T-cell (primary cell): ENCODE data around the gene GSTM1. TPM values are rescaled to one million over a fixed set of nuclear protein-coding genes. Genes with fewer than 3 reads are reported as not detected.

ENCODE experiments used
- ATAC-seq, 4 experiments: fragments of 200-7000 bp in 3 of 4; fragments of 150-1000 bp in 1 of 4; cut with Tn5 transposase; replicated peaks in 1 of 4; 1 replicate in 3 of 4; 2 replicates in 1 of 4; pipeline ENCODE4 v1.10.0; 2021; ENCODE audit warnings: moderate library complexity in 3 of 4, mild to moderate bottlenecking in 2 of 4, moderate number of reproducible peaks in 1 of 4
- CTCF ChIA-PET, 2 donors: fragments of 300-600 bp; sonication (Branson Sonifier 250); formaldehyde crosslinking; loops; one replicate each; lab custom pipeline; 2022; ENCODE audit warnings: antibody characterized with exemption in 2 of 2; lab: Charles Lee
- POLR2A ChIA-PET, 2 donors: fragments of 300-600 bp; sonication (Branson Sonifier 250); formaldehyde crosslinking; loops; one replicate each; lab custom pipeline; 2022; ENCODE audit warnings: antibody characterized with exemption in 2 of 2; lab: Charles Lee
- DNase-seq, 35 experiments: peaks; one replicate each; pipeline versions ENCODE4 v3.0.0 to v3.0.0-alpha.2; 2013 to 2023
- H3K27ac ChIP-seq: one replicate; pipeline ENCODE4 v1.5.1; 2013; ENCODE audit warnings: low read length
- H3K27me3 ChIP-seq, 2 experiments: replicated peaks in 1 of 2; 1 replicate in 1 of 2; 2 replicates in 1 of 2; pipeline versions ENCODE4 v1.6.1 to v1.7.0; 2013; ENCODE audit warnings: low read length in 1 of 2, mixed read lengths in 1 of 2; ENCODE audit not compliant: control insufficient read depth in 2 of 2, insufficient read depth in 2 of 2; ENCODE audit errors: extremely low read depth in 1 of 2
- H3K36me3 ChIP-seq, 2 donors: 1 replicate in 1 of 2; 2 replicates in 1 of 2; pipeline versions ENCODE4 v1.6.1 to v1.7.0; 2013; ENCODE audit warnings: low read length in 1 of 2; ENCODE audit not compliant: control insufficient read depth in 2 of 2, insufficient read depth in 1 of 2; ENCODE audit errors: extremely low read depth in 1 of 2
- H3K4me1 ChIP-seq, 2 experiments: 1 replicate in 1 of 2; 2 replicates in 1 of 2; pipeline versions ENCODE4 v1.6.1 to v1.7.0; 2013; ENCODE audit warnings: low read length in 2 of 2, mixed read lengths in 1 of 2; ENCODE audit not compliant: insufficient read depth in 2 of 2, control insufficient read depth in 1 of 2; ENCODE audit errors: extremely low read depth in 1 of 2
- H3K4me3 ChIP-seq, 2 donors: 1 replicate in 1 of 2; 2 replicates in 1 of 2; pipeline versions ENCODE4 v1.5.1 to v1.7.0; 2013; ENCODE audit warnings: mild to moderate bottlenecking in 2 of 2, low read length in 1 of 2, moderate library complexity in 1 of 2; ENCODE audit not compliant: control insufficient read depth in 1 of 2; ENCODE audit errors: extremely low read depth in 1 of 2
- H3K9me3 ChIP-seq: 2 replicates; pipeline ENCODE4 v1.7.0; 2013
- H3K27ac Mint-ChIP-seq, 2 donors: one replicate each; pipeline ENCODE4 v1.8.0; 2020 to 2021; ENCODE audit warnings: mild to moderate bottlenecking in 2 of 2, mixed read lengths in 2 of 2
- H3K27me3 Mint-ChIP-seq, 2 donors: one replicate each; pipeline ENCODE4 v1.8.0; 2021 to 2022; ENCODE audit warnings: mixed read lengths in 2 of 2
- H3K36me3 Mint-ChIP-seq: one replicate; pipeline ENCODE4 v1.8.0; 2021; ENCODE audit warnings: mixed read lengths
- H3K4me1 Mint-ChIP-seq, 3 donors: one replicate each; pipeline ENCODE4 v1.8.0; 2020 to 2022; ENCODE audit warnings: mixed read lengths in 3 of 3, mild to moderate bottlenecking in 1 of 3
- H3K4me3 Mint-ChIP-seq, 3 donors: one replicate each; pipeline ENCODE4 v1.8.0; 2020 to 2022; ENCODE audit warnings: mild to moderate bottlenecking in 3 of 3, mixed read lengths in 3 of 3, moderate library complexity in 3 of 3
- H3K9me3 Mint-ChIP-seq, 3 donors: one replicate each; pipeline ENCODE4 v1.8.0; 2020 to 2022; ENCODE audit warnings: mixed read lengths in 3 of 3
- WGBS: methylation state at CpG from one replicate; pipeline ENCODE4 v1.1.5; 2013; ENCODE audit warnings: missing lambda C conversion rate; ENCODE audit not compliant: insufficient coverage; 5-methylcytosine and 5-hydroxymethylcytosine counted together
- total RNA-seq, 35 experiments: library from RNA in 6 of 35; stranded (reverse) in 6 of 35; fragments of 120-200 nt in 1 of 35; gene quantifications; one replicate each; pipeline versions ENCODE4 v1.2.1 to v1.2.4 and lab custom pipeline; 2013 to 2026

The GSTM1 gene
- total RNA-seq, 5 donors from 2014 or later (not counting 1 experiment from before 2014, with no cell fraction given): 0.44 to 50.3 (median 30.7) TPM

- Mint-ChIP-seq H3K9me3 (no peaks in the 10 kb centered on the region), H3K4me3 (no peak overlapping the region), H3K36me3 (no peaks in the 10 kb centered on the region), H3K27ac (no peak overlapping the region), H3K27me3 (peaks cover 4 to 7% of the 10 kb centered on the region in 2 donors), H3K4me1 (peaks cover 17 to 22% (median 22%) of the 10 kb centered on the region in 3 donors)
- no peak for ATAC-seq
- H3K9me3 ChIP-seq: no peaks in the 10 kb centered on the region
- ChIA-PET POLR2A (no interaction called here), CTCF (interaction anchor here (0.7 to 4.4 kb wide), 7 partner anchors 9 to 125 kb away, joined by 3 to 19 read pairs (median 4); no protein-coding TSS in a partner anchor)
- no CpG with 5 or more reads among the region's 2 CpGs for WGBS
- peaks cover 0 to 4% of the 10 kb centered on the region in 2 experiments for H3K27me3 ChIP-seq
- DNase-seq: no peak
- no peak overlapping the region for H3K4me3 ChIP-seq
- no peak overlapping the region for H3K27ac ChIP-seq
- no peaks in the 10 kb centered on the region for H3K36me3 ChIP-seq
- peaks cover 0 to 22% of the 10 kb centered on the region in 2 experiments for H3K4me1 ChIP-seq
Measured at GRCh38 chr1:109652402-109652801, 35.2 kb upstream of the GSTM1 start.

- H3K27ac Mint-ChIP-seq: no peak overlapping the region
- CTCF ChIA-PET: interaction anchor here (1.2 to 4.4 kb wide), 3 partner anchors 12 to 108 kb away, joined by 3 to 19 read pairs (median 19); no protein-coding TSS in a partner anchor
- peaks cover 4 to 7% of the 10 kb centered on the region in 2 donors for H3K27me3 Mint-ChIP-seq
Measured at GRCh38 chr1:109653306-109653705, 34.3 kb upstream of the GSTM1 start.

GRCh38 chr1:109654519-109654918 lies 33.1 kb upstream of the GSTM1 start:
- Mint-ChIP-seq H3K9me3 (no peaks in the 10 kb centered on the region), H3K4me1 (peaks cover 17 to 28% (median 25%) of the 10 kb centered on the region in 3 donors), H3K4me3 (peak overlapping the region; percentile 13 to 87 (median 28)), H3K36me3 (no peaks in the 10 kb centered on the region), H3K27me3 (peaks cover 4 to 7% of the 10 kb centered on the region in 2 donors), H3K27ac (peak overlapping the region in 1 of 2 donors; percentile 28)
- CTCF ChIA-PET: interaction anchor here (0.6 to 1.5 kb wide), 3 partner anchors 87 to 122 kb away, joined by 3 to 4 read pairs (median 3); no protein-coding TSS in a partner anchor
- Histone ChIP-seq H3K4me1 (peaks cover 0 to 22% of the 10 kb centered on the region in 2 experiments), H3K4me3 (no peak overlapping the region), H3K9me3 (no peaks in the 10 kb centered on the region), H3K27ac (no peak overlapping the region), H3K27me3 (peaks cover 0 to 4% of the 10 kb centered on the region in 2 experiments), H3K36me3 (peaks cover 2% of the 10 kb centered on the region in 2 donors)
- WGBS: 86% methylated on average over 11 of the region's 12 CpGs
- POLR2A ChIA-PET: no interaction called here
- no peak for DNase-seq
- no peak for ATAC-seq

More at GRCh38 chr1:109653306-109653705, 34.3 kb upstream of the GSTM1 start:
- ATAC-seq: no peak
- Histone ChIP-seq H3K36me3 (no peaks in the 10 kb centered on the region), H3K4me1 (peaks cover 0 to 22% of the 10 kb centered on the region in 2 experiments), H3K4me3 (no peak overlapping the region), H3K27ac (no peak overlapping the region), H3K27me3 (peaks cover 0 to 4% of the 10 kb centered on the region in 2 experiments), H3K9me3 (no peaks in the 10 kb centered on the region)
- Mint-ChIP-seq H3K9me3 (no peaks in the 10 kb centered on the region), H3K36me3 (no peaks in the 10 kb centered on the region), H3K4me1 (peaks cover 17 to 28% (median 26%) of the 10 kb centered on the region in 3 donors), H3K4me3 (peak overlapping the region in 2 of 3 donors; percentile 13 to 18)
- POLR2A ChIA-PET: no interaction called here
- WGBS: 60% methylated on average over 1 of the region's 2 CpGs
- no peak for DNase-seq

- Mint-ChIP-seq H3K36me3 (no peaks in the 10 kb centered on the region), H3K4me1 (peaks cover 17 to 28% (median 24%) of the 10 kb centered on the region in 3 donors), H3K9me3 (no peaks in the 10 kb centered on the region), H3K27me3 (peaks cover 4 to 6% of the 10 kb centered on the region in 2 donors), H3K4me3 (peak within 1 kb of the TSS; percentile 87 to 94 (median 87)), H3K27ac (peak within 1 kb of the TSS; percentile 86 to 94)
- peak within 1 kb of the TSS; percentile 81 to 86 for H3K4me3 ChIP-seq
- peaks cover 2 to 5% of the 10 kb centered on the region in 2 donors for H3K36me3 ChIP-seq
- peak; percentile 86 to 95 (median 90) for ATAC-seq
- no peaks in the 10 kb centered on the region for H3K9me3 ChIP-seq
- WGBS: 6% methylated on average over 52 of the region's 54 CpGs
- peak within 1 kb of the TSS; percentile 8 for H3K27ac ChIP-seq
- DNase-seq: peak in 29 of 35 experiments; percentile 12 to 74 (median 41)
- H3K4me1 ChIP-seq: peaks cover 0 to 22% of the 10 kb centered on the region in 2 experiments
- peaks cover 0 to 4% of the 10 kb centered on the region in 2 experiments for H3K27me3 ChIP-seq
- CTCF ChIA-PET: interaction anchor here (0.5 to 1.5 kb wide), 6 partner anchors 16 to 121 kb away, joined by 3 to 6 read pairs (median 4); no protein-coding TSS in a partner anchor
- POLR2A ChIA-PET: interaction anchor here in 1 of 2 donors (0.6 kb wide), 1 partner anchor 106 kb away, joined by 4 read pairs; no protein-coding TSS in a partner anchor
Measured at GRCh38 chr1:109655615-109656519, 31.8 kb upstream of the GSTM1 start, which contains the start of gene GSTM4. Gene GSTM4 (plus strand): TSS chr1:109656099. CDS start chr1:109656390, 291 bp downstream.

GRCh38 chr1:109657395-109657794 lies 30.2 kb upstream of the GSTM1 start:
- ATAC-seq: no peak
- POLR2A ChIA-PET: no interaction called here

More at GRCh38 chr1:109657395-109657794, 30.2 kb upstream of the GSTM1 start:
- Histone ChIP-seq H3K27me3 (peaks cover 0 to 4% of the 10 kb centered on the region in 2 experiments), H3K4me3 (no peak overlapping the region), H3K9me3 (no peaks in the 10 kb centered on the region), H3K36me3 (peaks cover 2 to 5% of the 10 kb centered on the region in 2 donors), H3K27ac (no peak overlapping the region), H3K4me1 (peaks cover 0 to 22% of the 10 kb centered on the region in 2 experiments)
- Mint-ChIP-seq H3K9me3 (no peaks in the 10 kb centered on the region), H3K27ac (peak overlapping the region in 1 of 2 donors; percentile 34), H3K4me3 (peak overlapping the region; percentile 36 to 87 (median 54)), H3K27me3 (peaks cover 0 to 4% of the 10 kb centered on the region in 2 donors), H3K36me3 (no peaks in the 10 kb centered on the region), H3K4me1 (peaks cover 17 to 28% (median 24%) of the 10 kb centered on the region in 3 donors)
- no peak for DNase-seq
- CTCF ChIA-PET: interaction anchor here in 1 of 2 donors (1.0 kb wide), 1 partner anchor 17 kb away, joined by 3 read pairs; no protein-coding TSS in a partner anchor
- WGBS: 94% methylated on average over 2 of the region's 4 CpGs
